Measurements from ENCODE around the gene IGDCC3. TPM values are rescaled to one million over a fixed set of nuclear protein-coding genes. Genes with fewer than 3 reads are reported as not detected.

The IGDCC3 gene
- total RNA-seq, 1 donor from 2014 or later: not detected

- intact Hi-C loops (cut with micrococcal nuclease): no loop called here
These were observed 48.4 kb downstream of the IGDCC3 start for GRCh38 chr15:65329288-65329983.

GRCh38 chr15:65328506-65329287, 49.1 kb downstream of the IGDCC3 start:
- intact Hi-C loops (cut with micrococcal nuclease): no loop called here

- intact Hi-C loops (cut with micrococcal nuclease): no loop called here
These were observed 50.0 kb downstream of the IGDCC3 start for GRCh38 chr15:65327651-65328393.

GRCh38 chr15:65326818-65327217, 51.0 kb downstream of the IGDCC3 start:
- intact Hi-C loops (cut with micrococcal nuclease): no loop called here

- intact Hi-C loops (cut with micrococcal nuclease): no loop called here
These were observed 51.7 kb downstream of the IGDCC3 start for GRCh38 chr15:65326117-65326526.

GRCh38 chr15:65323071-65323511, 54.7 kb downstream of the IGDCC3 start:
- intact Hi-C loops (cut with micrococcal nuclease): no loop called here

GRCh38 chr15:65318870-65319356, 58.9 kb downstream of the IGDCC3 start:
- intact Hi-C loops (cut with micrococcal nuclease): loop anchor here (1.0 kb wide), 1 partner anchor 66 kb away; no protein-coding TSS in a partner anchor

- intact Hi-C loops (cut with micrococcal nuclease): no loop called here
These were observed 65.3 kb downstream of the IGDCC3 start for GRCh38 chr15:65312400-65312916.

GRCh38 chr15:65311760-65312159, 66.0 kb downstream of the IGDCC3 start:
- intact Hi-C loops (cut with micrococcal nuclease): no loop called here

- intact Hi-C loops (cut with micrococcal nuclease): no loop called here
These were observed 67.2 kb downstream of the IGDCC3 start for GRCh38 chr15:65310431-65311137.

- intact Hi-C loops (cut with micrococcal nuclease): no loop called here
These were observed 67.9 kb downstream of the IGDCC3 start for GRCh38 chr15:65309882-65310418.

- intact Hi-C loops (cut with micrococcal nuclease): no loop called here
These were observed 69.8 kb downstream of the IGDCC3 start for GRCh38 chr15:65307978-65308377.

GRCh38 chr15:65306551-65306950, 71.3 kb downstream of the IGDCC3 start:
- intact Hi-C loops (cut with micrococcal nuclease): no loop called here

- intact Hi-C loops (cut with micrococcal nuclease): loop anchor here (2.0 kb wide), 3 partner anchors 121 to 273 kb away; partner anchors contain the start of genes CLPX and DPP8
These were observed 72.0 kb downstream of the IGDCC3 start for GRCh38 chr15:65305776-65306175.

- intact Hi-C loops (cut with micrococcal nuclease): loop anchor here (2.0 kb wide), 3 partner anchors 120 to 272 kb away; partner anchors contain the start of genes CLPX and DPP8
These were observed 72.5 kb downstream of the IGDCC3 start for GRCh38 chr15:65305150-65305758.

GRCh38 chr15:65304381-65305149, 73.2 kb downstream of the IGDCC3 start, which contains the start of gene RNU5B-1:
Gene RNU5B-1, plus strand, starts transcription at chr15:65304677.
- intact Hi-C loops (cut with micrococcal nuclease): loop anchor here (1.0 to 2.0 kb wide), 5 partner anchors 8 to 272 kb away; partner anchors contain the start of genes CLPX, DPP8, PARP16 and RNU5A-1

- intact Hi-C loops (cut with micrococcal nuclease): loop anchor here (1.0 to 2.0 kb wide), 5 partner anchors 8 to 271 kb away; partner anchors contain the start of genes CLPX, DPP8, PARP16 and RNU5A-1
These were observed 74.0 kb downstream of the IGDCC3 start for GRCh38 chr15:65303687-65304380.

- intact Hi-C loops (cut with micrococcal nuclease): no loop called here
These were observed 75.7 kb downstream of the IGDCC3 start for GRCh38 chr15:65302061-65302460.

All from T-helper 2 cell treated with Interferon-gamma antibody and Interleukin-4, amounts not matched to agents 100 ng/mL and 5 ng/mL, for 36 hours (primary cell).